DOHH2 (cell line): ENCODE measurements around the gene ANO6.

Experiments
- H3F3A ChIP-seq: fragments of 200-600 bp; sonication (generic), shearing (Covaris generic); 2 replicates; pipeline ENCODE4 v1.6.0; 2016; ENCODE audit warnings: antibody characterized with exemption, mild to moderate bottlenecking; ENCODE audit not compliant: control insufficient read depth, insufficient read depth
- H3K27ac ChIP-seq: fragments of 200-600 bp; sonication (generic); 2 replicates; pipeline ENCODE4 v1.5.1; 2014; ENCODE audit warnings: low read depth, mild to moderate bottlenecking, low read length, moderate library complexity
- H3K27me3 ChIP-seq: fragments of 200-600 bp; sonication (generic); 2 replicates; pipeline ENCODE4 v1.6.1; 2014; ENCODE audit warnings: mild to moderate bottlenecking, low read length, mixed read lengths; ENCODE audit not compliant: control insufficient read depth
- H3K36me3 ChIP-seq: fragments of 200-600 bp; sonication (generic); 2 replicates; pipeline ENCODE4 v1.6.1; 2014; ENCODE audit warnings: mild to moderate bottlenecking, low read length, moderate library complexity, mixed read lengths; ENCODE audit not compliant: control insufficient read depth
- H3K4me1 ChIP-seq: fragments of 200-600 bp; sonication (generic); 2 replicates; pipeline ENCODE4 v1.6.1; 2014; ENCODE audit warnings: mild to moderate bottlenecking, low read length, mixed read lengths; ENCODE audit not compliant: control insufficient read depth
- H3K4me2 ChIP-seq: fragments of 200-600 bp; sonication (generic); 2 replicates; pipeline ENCODE4 v1.6.0; 2014; ENCODE audit warnings: mild to moderate bottlenecking, low read length, moderate library complexity
- H3K4me3 ChIP-seq: fragments of 200-600 bp; sonication (generic); 2 replicates; pipeline ENCODE4 v1.5.1; 2014; ENCODE audit warnings: mild to moderate bottlenecking, low read length, mixed read lengths
- H3K79me2 ChIP-seq: fragments of 200-600 bp; sonication (generic); 2 replicates; pipeline ENCODE4 v1.6.1; 2014; ENCODE audit warnings: mild to moderate bottlenecking, low read length, mixed read lengths; ENCODE audit not compliant: control insufficient read depth
- H3K9me2 ChIP-seq: fragments of 200-600 bp; sonication (generic); replicated peaks from 2 replicates; pipeline ENCODE4 v1.6.1; 2014; ENCODE audit warnings: mild to moderate bottlenecking, low read length, mixed read lengths; ENCODE audit not compliant: control insufficient read depth
- H3K9me3 ChIP-seq: fragments of 200-600 bp; sonication (generic); 2 replicates; pipeline ENCODE4 v1.6.1; 2014; ENCODE audit warnings: antibody characterized with exemption, low read length, mixed read lengths; ENCODE audit not compliant: control insufficient read depth, insufficient read depth
- H4K20me1 ChIP-seq: fragments of 200-600 bp; sonication (generic); 2 replicates; pipeline ENCODE4 v1.6.0; 2014; ENCODE audit warnings: low read depth, mild to moderate bottlenecking, antibody characterized with exemption, low read length, moderate library complexity; ENCODE audit not compliant: control insufficient read depth, insufficient read depth
- CTCF ChIP-seq: fragments of 200-600 bp; sonication (generic); IDR thresholded peaks from one replicate; pipeline ENCODE4 v1.5.1; 2014; ENCODE audit warnings: antibody characterized with exemption, mild to moderate bottlenecking, low read depth, low read length; ENCODE audit not compliant: poor library complexity, severe bottlenecking
- EZH2phosphoT487 ChIP-seq: fragments of 200-600 bp; sonication (generic); IDR thresholded peaks from 2 replicates; pipeline ENCODE4 v1.6.1; 2017; ENCODE audit warnings: borderline replicate concordance, mild to moderate bottlenecking, antibody characterized with exemption, low read length, moderate library complexity, mixed read lengths

Gene ANO6

GRCh38 chr12:45200491-45201043, 15.3 kb upstream of the ANO6 start:
- Histone ChIP-seq H3K27ac (no peak overlapping the region), H3F3A (no peaks in the 10 kb centered on the region), H3K36me3 (no peaks in the 10 kb centered on the region), H3K9me3 (no peaks in the 10 kb centered on the region), H3K9me2 (no peaks in the 10 kb centered on the region), H3K79me2 (no peaks in the 10 kb centered on the region), H3K4me3 (no peak overlapping the region), H4K20me1 (no peaks in the 10 kb centered on the region), H3K4me2 (no peak overlapping the region), H3K4me1 (no peaks in the 10 kb centered on the region), H3K27me3 (no peaks in the 10 kb centered on the region)
- TF ChIP-seq EZH2phosphoT487 (no peak), CTCF (no peak)

- H3K4me1 ChIP-seq, result no peaks in the 10 kb centered on the region
- TF ChIP-seq EZH2phosphoT487 (no peak), CTCF (no peak)
- H3K9me3 ChIP-seq, result no peaks in the 10 kb centered on the region
- H4K20me1 ChIP-seq, result no peaks in the 10 kb centered on the region
- H3F3A ChIP-seq, result no peaks in the 10 kb centered on the region
- no peak overlapping the region for H3K4me2 ChIP-seq
- H3K36me3 ChIP-seq, result no peaks in the 10 kb centered on the region
- H3K9me2 ChIP-seq, result no peaks in the 10 kb centered on the region
- no peak overlapping the region for H3K4me3 ChIP-seq
- H3K79me2 ChIP-seq, result no peaks in the 10 kb centered on the region
- no peak overlapping the region for H3K27ac ChIP-seq
- no peaks in the 10 kb centered on the region for H3K27me3 ChIP-seq
These were observed 12.1 kb upstream of the ANO6 start for GRCh38 chr12:45203767-45204166.

- no peaks in the 10 kb centered on the region for H3K27me3 ChIP-seq
- H3F3A ChIP-seq, result no peaks in the 10 kb centered on the region
- TF ChIP-seq CTCF, result no peak
- H3K9me2 ChIP-seq, result no peaks in the 10 kb centered on the region; the same call in 1 of the 2 replicates
- H4K20me1 ChIP-seq, result no peaks in the 10 kb centered on the region
- H3K4me1 ChIP-seq, result no peaks in the 10 kb centered on the region
- H3K4me2 ChIP-seq, result no peak overlapping the region
- no peaks in the 10 kb centered on the region for H3K79me2 ChIP-seq
- no peak overlapping the region for H3K27ac ChIP-seq
- H3K9me3 ChIP-seq, result no peaks in the 10 kb centered on the region
- H3K36me3 ChIP-seq, result no peaks in the 10 kb centered on the region
- H3K4me3 ChIP-seq, result no peak overlapping the region
These were observed 11.1 kb upstream of the ANO6 start for GRCh38 chr12:45204757-45205156.
